Stimulated activated naive CD8-positive, alpha-beta T cell treated with anti-CD3 and anti-CD28 coated beads, Interleukin-15, Interleukin-2, amounts not matched to agents 100 ng/mL and 50 ng/mL, for 24 hours (primary cell): Measurements from ENCODE around the gene NME8.

ENCODE experiments used
- H3K27ac Mint-ChIP-seq: one replicate; pipeline ENCODE4 v1.8.0; 2021; ENCODE audit warnings: mild to moderate bottlenecking, mixed read lengths
- H3K27me3 Mint-ChIP-seq: one replicate; pipeline ENCODE4 v1.8.0; 2021; ENCODE audit warnings: mixed read lengths
- H3K36me3 Mint-ChIP-seq: one replicate; pipeline ENCODE4 v1.8.0; 2021; ENCODE audit warnings: low read depth, mixed read lengths
- H3K4me1 Mint-ChIP-seq: one replicate; pipeline ENCODE4 v1.8.0; 2021; ENCODE audit warnings: low read depth, mixed read lengths
- H3K4me3 Mint-ChIP-seq: one replicate; pipeline ENCODE4 v1.8.0; 2021; ENCODE audit warnings: mild to moderate bottlenecking, mixed read lengths
- H3K9me3 Mint-ChIP-seq: one replicate; pipeline ENCODE4 v1.8.0; 2021; ENCODE audit warnings: mixed read lengths

The NME8 gene

DNA sequence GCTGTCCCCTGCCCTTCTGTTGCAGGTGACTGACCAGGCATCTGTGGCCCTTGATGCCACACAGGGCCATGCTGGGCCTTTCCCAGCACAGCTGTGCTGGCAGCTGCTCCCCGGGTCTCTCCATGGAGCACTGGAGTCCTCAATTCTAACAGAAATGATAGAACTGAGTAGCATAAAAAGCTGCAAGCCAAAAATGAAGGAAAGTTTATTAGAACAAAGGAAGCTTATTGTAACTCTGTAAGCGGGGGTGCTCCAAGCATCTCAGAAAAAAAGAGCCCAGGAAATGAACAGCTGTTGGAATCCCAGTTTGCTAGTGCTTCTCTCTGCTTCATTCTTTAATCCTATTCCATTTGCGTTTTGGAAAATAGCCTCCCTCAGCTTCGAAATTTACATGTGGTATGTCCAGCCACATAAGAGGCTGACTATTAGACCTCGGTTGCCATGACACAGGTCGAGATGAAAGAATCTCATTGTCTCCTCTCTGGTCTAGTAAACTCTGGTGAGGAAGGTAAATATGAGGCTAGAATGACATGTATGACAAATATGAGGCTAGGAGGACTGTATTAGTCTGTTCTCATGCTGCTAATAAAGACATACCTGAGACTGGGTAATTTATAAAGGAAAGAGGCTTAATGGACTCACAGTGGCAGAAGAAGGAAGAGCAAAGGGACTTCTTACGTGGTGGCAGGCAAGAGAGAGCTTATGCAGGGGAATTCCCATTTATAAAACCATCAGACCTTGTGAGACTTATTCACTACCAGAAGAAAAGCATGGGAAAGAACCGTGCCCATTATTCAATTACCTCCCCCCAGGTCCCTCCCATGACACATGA lies 95.7 kb downstream of the NME8 start:
- Mint-ChIP-seq H3K4me3 (no peak overlapping the region), H3K4me1 (no peaks in the 10 kb centered on the region), H3K36me3 (no peaks in the 10 kb centered on the region), H3K9me3 (no peaks in the 10 kb centered on the region), H3K27ac (no peak overlapping the region), H3K27me3 (no peaks in the 10 kb centered on the region)

DNA sequence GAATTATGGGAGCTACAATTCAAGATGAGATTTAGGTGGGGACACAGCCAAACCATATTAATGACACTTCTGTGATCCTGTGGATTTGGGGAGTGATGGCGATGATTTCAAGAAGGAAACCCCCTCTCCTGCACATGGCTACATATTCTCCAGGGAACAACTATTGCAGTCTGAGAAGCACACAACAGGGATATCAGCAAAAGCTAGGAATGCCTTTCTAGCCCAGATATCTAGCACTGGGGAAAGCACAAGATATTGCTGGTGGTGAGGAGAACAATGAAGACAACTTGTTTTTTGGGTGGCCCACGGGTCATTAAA lies 96.3 kb downstream of the NME8 start:
- no peak overlapping the region for H3K27ac Mint-ChIP-seq
- no peaks in the 10 kb centered on the region for H3K4me1 Mint-ChIP-seq
- no peaks in the 10 kb centered on the region for H3K36me3 Mint-ChIP-seq
- H3K4me3 Mint-ChIP-seq: no peak overlapping the region
- H3K9me3 Mint-ChIP-seq: no peaks in the 10 kb centered on the region
- no peaks in the 10 kb centered on the region for H3K27me3 Mint-ChIP-seq

DNA sequence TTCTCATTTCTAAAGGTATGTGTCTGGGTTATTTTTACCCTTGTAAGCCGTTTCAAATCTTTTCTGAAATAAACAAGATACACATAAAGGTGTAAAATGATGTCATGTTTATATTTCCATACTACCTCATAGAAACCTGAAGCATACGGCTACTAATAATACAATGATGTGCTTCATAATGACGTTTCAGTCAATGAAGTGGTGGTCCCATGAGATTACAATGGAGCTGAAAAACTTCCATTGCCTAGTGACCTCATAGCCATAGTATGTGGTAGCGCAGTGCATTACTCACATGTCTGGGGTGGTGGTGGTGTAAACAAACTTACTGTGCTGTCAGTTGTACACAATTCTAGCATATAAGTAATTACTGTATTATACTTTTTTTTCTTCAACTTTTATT lies 96.9 kb downstream of the NME8 start:
- Mint-ChIP-seq H3K4me1 (no peaks in the 10 kb centered on the region), H3K27me3 (no peaks in the 10 kb centered on the region), H3K27ac (no peak overlapping the region), H3K4me3 (no peak overlapping the region), H3K36me3 (no peaks in the 10 kb centered on the region), H3K9me3 (no peaks in the 10 kb centered on the region)

- Mint-ChIP-seq H3K4me1 (no peaks in the 10 kb centered on the region), H3K9me3 (no peaks in the 10 kb centered on the region), H3K36me3 (no peaks in the 10 kb centered on the region), H3K27me3 (no peaks in the 10 kb centered on the region), H3K27ac (no peak overlapping the region), H3K4me3 (no peak overlapping the region)
Measured at GRCh38 chr7:37947138-37947940, 98.9 kb downstream of the NME8 start.

- no peaks in the 10 kb centered on the region for H3K4me1 Mint-ChIP-seq
- no peaks in the 10 kb centered on the region for H3K9me3 Mint-ChIP-seq
- H3K36me3 Mint-ChIP-seq: no peaks in the 10 kb centered on the region
- no peaks in the 10 kb centered on the region for H3K27me3 Mint-ChIP-seq
- H3K27ac Mint-ChIP-seq: no peak overlapping the region
- H3K4me3 Mint-ChIP-seq: no peak overlapping the region
Measured at GRCh38 chr7:37947941-37948210, 99.5 kb downstream of the NME8 start.
